ENCODE results near the gene PPFIBP2.

The PPFIBP2 gene

GRCh38 chr11:7664867-7665266, 151.1 kb downstream of the PPFIBP2 start:
- no peaks in the 10 kb centered on the region for H3K36me3 ChIP-seq (ENCODE audit: low read depth)
- no peaks in the 10 kb centered on the region for H3K27me3 ChIP-seq (ENCODE audit: insufficient read depth, poor library complexity, severe bottlenecking)
- H3K9me3 ChIP-seq (ENCODE audit: severe bottlenecking), result no peaks in the 10 kb centered on the region
- H3K27ac ChIP-seq (ENCODE audit: poor library complexity, severe bottlenecking), result no peak overlapping the region
- no peak for TF ChIP-seq CTCF (IDR thresholded peaks at IDR 0.05; ENCODE audit: poor library complexity, severe bottlenecking)
- H3K4me1 ChIP-seq (ENCODE audit: insufficient read depth, poor library complexity, severe bottlenecking), result no peaks in the 10 kb centered on the region
- ATAC-seq (ENCODE audit: low read depth) (no peak), DNase-seq (ENCODE audit: low spot score) (no peak)
- H3K4me3 ChIP-seq (ENCODE audit: severe bottlenecking), result no peak overlapping the region

GRCh38 chr11:7665473-7666291, 151.9 kb downstream of the PPFIBP2 start:
- no peaks in the 10 kb centered on the region for H3K9me3 ChIP-seq (ENCODE audit: severe bottlenecking)
- H3K4me3 ChIP-seq (ENCODE audit: severe bottlenecking), result no peak overlapping the region
- H3K4me1 ChIP-seq (ENCODE audit: insufficient read depth, poor library complexity, severe bottlenecking), result no peaks in the 10 kb centered on the region
- H3K36me3 ChIP-seq (ENCODE audit: low read depth), result no peaks in the 10 kb centered on the region
- H3K27ac ChIP-seq (ENCODE audit: poor library complexity, severe bottlenecking), result no peak overlapping the region
- peak; percentile 80 for TF ChIP-seq CTCF (IDR thresholded peaks at IDR 0.05; ENCODE audit: poor library complexity, severe bottlenecking)
- no peaks in the 10 kb centered on the region for H3K27me3 ChIP-seq (ENCODE audit: insufficient read depth, poor library complexity, severe bottlenecking)
- DNase-seq (ENCODE audit: low spot score) (peak; percentile 80), ATAC-seq (ENCODE audit: low read depth) (peak; percentile 99)

- H3K4me3 ChIP-seq (ENCODE audit: severe bottlenecking), result no peak overlapping the region
- H3K36me3 ChIP-seq (ENCODE audit: low read depth), result no peaks in the 10 kb centered on the region
- H3K27me3 ChIP-seq (ENCODE audit: insufficient read depth, poor library complexity, severe bottlenecking), result no peaks in the 10 kb centered on the region
- ATAC-seq (ENCODE audit: low read depth) (no peak), DNase-seq (ENCODE audit: low spot score) (no peak)
- no peaks in the 10 kb centered on the region for H3K9me3 ChIP-seq (ENCODE audit: severe bottlenecking)
- no peak overlapping the region for H3K27ac ChIP-seq (ENCODE audit: poor library complexity, severe bottlenecking)
- H3K4me1 ChIP-seq (ENCODE audit: insufficient read depth, poor library complexity, severe bottlenecking), result no peaks in the 10 kb centered on the region
- TF ChIP-seq CTCF (IDR thresholded peaks at IDR 0.05; ENCODE audit: poor library complexity, severe bottlenecking), result no peak
Measured at GRCh38 chr11:7666292-7666866, 152.6 kb downstream of the PPFIBP2 start.

- Histone ChIP-seq H3K27me3 (ENCODE audit: insufficient read depth, poor library complexity, severe bottlenecking) (no peaks in the 10 kb centered on the region), H3K4me1 (ENCODE audit: insufficient read depth, poor library complexity, severe bottlenecking) (no peaks in the 10 kb centered on the region), H3K9me3 (ENCODE audit: severe bottlenecking) (no peaks in the 10 kb centered on the region), H3K36me3 (ENCODE audit: low read depth) (no peaks in the 10 kb centered on the region), H3K27ac (ENCODE audit: poor library complexity, severe bottlenecking) (no peak overlapping the region), H3K4me3 (ENCODE audit: severe bottlenecking) (no peak overlapping the region)
- ATAC-seq (ENCODE audit: low read depth), result no peak
- no peak for DNase-seq (ENCODE audit: low spot score)
- TF ChIP-seq CTCF (IDR thresholded peaks at IDR 0.05; ENCODE audit: poor library complexity, severe bottlenecking), result no peak
Measured at GRCh38 chr11:7667460-7667859, 153.7 kb downstream of the PPFIBP2 start.

GRCh38 chr11:7668464-7668863, 154.7 kb downstream of the PPFIBP2 start:
- Histone ChIP-seq H3K4me1 (ENCODE audit: insufficient read depth, poor library complexity, severe bottlenecking) (no peaks in the 10 kb centered on the region), H3K4me3 (ENCODE audit: severe bottlenecking) (no peak overlapping the region), H3K27me3 (ENCODE audit: insufficient read depth, poor library complexity, severe bottlenecking) (no peaks in the 10 kb centered on the region), H3K9me3 (ENCODE audit: severe bottlenecking) (no peaks in the 10 kb centered on the region), H3K36me3 (ENCODE audit: low read depth) (no peaks in the 10 kb centered on the region), H3K27ac (ENCODE audit: poor library complexity, severe bottlenecking) (no peak overlapping the region)
- TF ChIP-seq CTCF (IDR thresholded peaks at IDR 0.05; ENCODE audit: poor library complexity, severe bottlenecking), result no peak
- ATAC-seq (ENCODE audit: low read depth) (no peak), DNase-seq (ENCODE audit: low spot score) (no peak)

Measured in RWPE2 (cell line).